ENCODE measurements around the gene ITGAX.
"Not testable (repeated sequence)": the region's sequence is repeated elsewhere in the genome, so short reads cannot be mapped to it uniquely, and the experiment has no call there.

Gene ITGAX

DNA sequence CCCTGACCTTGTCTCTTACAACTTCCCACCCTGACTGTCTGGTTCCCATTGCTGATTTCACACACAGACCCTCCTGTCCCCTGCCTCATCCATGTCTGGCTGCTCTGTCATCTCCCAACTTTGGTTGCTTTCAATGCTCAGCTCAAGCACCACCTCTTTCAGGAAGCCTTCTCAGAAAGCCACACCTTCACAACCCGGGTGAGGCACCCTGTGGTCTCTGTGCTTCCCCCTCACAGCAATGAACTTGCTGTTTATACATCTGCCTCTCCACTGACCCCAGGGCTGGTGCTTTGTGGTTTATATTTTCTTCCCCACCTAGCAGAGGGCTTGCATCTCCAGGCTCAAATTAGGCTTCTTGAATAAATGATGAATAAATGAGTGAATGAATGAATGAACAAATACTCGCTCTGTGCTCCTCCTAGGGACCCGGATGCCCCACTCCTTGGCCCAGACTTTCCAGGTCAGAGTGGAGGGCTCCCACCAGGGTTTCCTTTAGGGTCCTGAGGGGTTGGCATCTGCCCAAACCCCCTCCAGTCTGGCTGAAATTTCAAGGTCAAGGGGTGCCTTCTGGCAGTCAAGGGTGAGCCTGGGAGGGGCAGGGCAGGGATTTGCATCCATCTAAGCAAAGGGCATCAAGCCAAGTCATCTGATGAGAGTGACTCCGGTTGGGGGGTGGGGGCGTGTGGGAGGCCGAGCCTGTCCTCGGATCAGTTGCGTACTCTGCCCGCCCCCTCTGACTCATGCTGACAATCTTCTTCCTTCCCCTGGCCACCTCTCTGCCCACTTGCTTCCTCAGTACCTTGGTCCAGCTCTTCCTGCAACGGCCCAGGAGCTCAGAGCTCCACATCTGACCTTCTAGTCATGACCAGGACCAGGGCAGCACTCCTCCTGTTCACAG, at the start of gene ITGAX:
Gene ITGAX (plus strand): TSS at position 783 of the 898 bp plus-strand sequence. CDS start 79 bp downstream, at position 862.
- in situ Hi-C loops (cut with MboI; ENCODE audit: low pct_unique_long_range_greater_than_20kb, low sequenced_read_pairs, unreplicated experiment), result no loop called here
- TF ChIP-seq, protein P1, sequence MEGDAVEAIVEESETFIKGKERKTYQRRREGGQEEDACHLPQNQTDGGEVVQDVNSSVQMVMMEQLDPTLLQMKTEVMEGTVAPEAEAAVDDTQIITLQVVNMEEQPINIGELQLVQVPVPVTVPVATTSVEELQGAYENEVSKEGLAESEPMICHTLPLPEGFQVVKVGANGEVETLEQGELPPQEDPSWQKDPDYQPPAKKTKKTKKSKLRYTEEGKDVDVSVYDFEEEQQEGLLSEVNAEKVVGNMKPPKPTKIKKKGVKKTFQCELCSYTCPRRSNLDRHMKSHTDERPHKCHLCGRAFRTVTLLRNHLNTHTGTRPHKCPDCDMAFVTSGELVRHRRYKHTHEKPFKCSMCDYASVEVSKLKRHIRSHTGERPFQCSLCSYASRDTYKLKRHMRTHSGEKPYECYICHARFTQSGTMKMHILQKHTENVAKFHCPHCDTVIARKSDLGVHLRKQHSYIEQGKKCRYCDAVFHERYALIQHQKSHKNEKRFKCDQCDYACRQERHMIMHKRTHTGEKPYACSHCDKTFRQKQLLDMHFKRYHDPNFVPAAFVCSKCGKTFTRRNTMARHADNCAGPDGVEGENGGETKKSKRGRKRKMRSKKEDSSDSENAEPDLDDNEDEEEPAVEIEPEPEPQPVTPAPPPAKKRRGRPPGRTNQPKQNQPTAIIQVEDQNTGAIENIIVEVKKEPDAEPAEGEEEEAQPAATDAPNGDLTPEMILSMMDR (IDR thresholded peaks at IDR 0.05; ENCODE audit: extremely low read depth, insufficient read depth, missing control alignments), result no peak
- DNase-seq (ENCODE audit: low spot score), result peak; percentile 89

DNA sequence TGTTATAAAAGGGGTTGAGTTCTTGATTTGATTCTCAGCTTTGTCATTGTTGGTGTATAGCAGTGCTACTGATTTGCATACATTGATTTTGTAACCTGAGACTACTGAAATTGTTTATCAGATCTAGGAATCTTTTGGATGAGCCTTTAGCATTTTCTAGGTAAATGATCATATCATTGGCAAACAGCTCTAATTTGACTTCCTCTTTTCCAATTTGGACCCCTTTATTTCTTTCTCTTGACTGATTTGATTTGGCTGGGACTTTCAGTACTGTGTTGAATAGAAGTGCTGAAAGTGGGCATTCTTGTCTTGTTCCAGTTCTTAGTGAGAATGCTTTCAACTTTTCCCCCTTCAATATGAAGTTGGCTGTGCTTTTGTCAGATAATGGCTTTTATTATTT, 49.8 kb upstream of the ITGAX start:
- in situ Hi-C loops (cut with MboI; ENCODE audit: low pct_unique_long_range_greater_than_20kb, low sequenced_read_pairs, unreplicated experiment), result no loop called here
- no peak for DNase-seq (ENCODE audit: low spot score)
- TF ChIP-seq, protein P1 (IDR thresholded peaks at IDR 0.05; ENCODE audit: extremely low read depth, insufficient read depth, missing control alignments), result no peak

DNA sequence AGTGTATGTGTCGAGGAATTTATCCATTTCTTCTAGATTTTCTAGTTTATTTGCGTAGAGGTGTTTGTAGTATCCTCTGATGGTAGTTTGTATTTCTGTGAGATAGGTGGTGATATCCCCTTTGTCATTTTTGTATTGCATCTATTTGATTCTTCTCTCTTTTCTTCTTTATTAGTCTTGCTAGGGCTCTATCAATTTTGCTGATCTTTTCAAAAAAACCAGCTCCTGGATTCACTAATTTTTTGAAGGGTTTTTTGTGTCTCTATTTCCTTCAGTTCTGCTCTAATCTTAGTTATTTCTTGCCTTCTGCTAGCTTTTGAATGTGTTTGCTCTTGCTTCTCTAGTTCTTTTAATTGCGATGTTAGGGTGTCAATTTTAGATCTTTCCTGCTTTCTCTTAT, 46.6 kb upstream of the ITGAX start:
- DNase-seq (ENCODE audit: low spot score); in situ Hi-C loops (cut with MboI; ENCODE audit: low pct_unique_long_range_greater_than_20kb, low sequenced_read_pairs, unreplicated experiment): not testable (repeated sequence)

DNA sequence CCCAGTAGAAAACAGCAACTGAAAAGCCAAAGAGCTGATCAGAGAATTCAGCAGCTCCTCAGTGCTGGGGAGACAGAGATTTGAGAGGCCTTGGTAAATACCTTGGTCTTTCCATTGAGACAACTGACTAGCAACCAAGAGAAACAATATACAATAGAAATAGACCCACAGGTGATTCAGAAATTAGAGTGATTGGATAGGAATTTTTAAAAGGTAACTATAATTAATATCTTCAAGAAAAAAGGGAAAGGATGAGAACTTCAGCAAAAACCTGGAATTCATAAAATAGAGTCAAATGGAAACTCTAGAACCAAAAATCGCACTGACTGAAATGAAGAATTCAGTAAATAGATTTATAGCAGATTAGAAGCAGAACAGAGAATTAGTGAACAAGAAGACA, 32.5 kb upstream of the ITGAX start:
- no peak for DNase-seq (ENCODE audit: low spot score)
- TF ChIP-seq, protein P1 (IDR thresholded peaks at IDR 0.05; ENCODE audit: extremely low read depth, insufficient read depth, missing control alignments), result no peak
- in situ Hi-C loops (cut with MboI; ENCODE audit: low pct_unique_long_range_greater_than_20kb, low sequenced_read_pairs, unreplicated experiment), result loop anchor here (10.0 kb wide), 1 partner anchor 48 kb away; no protein-coding TSS in a partner anchor

DNA sequence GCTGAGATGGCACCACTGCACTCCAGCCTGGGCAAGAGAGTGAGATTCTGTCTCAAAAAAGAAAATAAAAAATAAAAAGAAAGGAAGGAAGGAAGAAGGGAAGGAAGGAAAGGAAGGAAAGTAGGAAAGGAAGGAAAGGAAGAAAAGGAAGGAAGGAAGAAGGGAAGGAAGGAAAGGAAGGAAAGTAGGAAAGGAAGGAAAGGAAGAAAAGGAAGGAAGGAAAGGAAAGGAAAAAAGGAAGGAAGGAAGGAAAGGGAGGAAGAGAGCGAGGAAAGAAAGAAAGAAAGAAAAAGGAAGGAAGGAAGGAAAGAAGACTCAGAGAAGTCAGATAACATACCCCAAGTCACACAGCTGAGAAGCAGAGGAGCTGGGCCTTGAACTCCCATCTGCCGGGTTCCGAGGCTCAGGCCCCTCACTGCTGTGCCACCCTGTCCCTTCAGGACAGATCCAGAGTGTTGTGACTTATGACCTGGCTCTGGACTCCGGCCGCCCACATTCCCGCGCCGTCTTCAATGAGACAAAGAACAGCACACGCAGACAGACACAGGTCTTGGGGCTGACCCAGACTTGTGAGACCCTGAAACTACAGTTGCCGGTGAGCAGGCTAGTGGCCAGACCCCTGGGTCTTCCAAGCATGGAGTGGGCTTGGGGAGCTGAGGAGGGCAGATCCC, 30.9 kb upstream of the ITGAX start:
- in situ Hi-C loops (cut with MboI; ENCODE audit: low pct_unique_long_range_greater_than_20kb, low sequenced_read_pairs, unreplicated experiment), result loop anchor here (10.0 kb wide), 1 partner anchor 49 kb away; no protein-coding TSS in a partner anchor
- TF ChIP-seq, protein P1 (IDR thresholded peaks at IDR 0.05; ENCODE audit: extremely low read depth, insufficient read depth, missing control alignments), result no peak
- DNase-seq (ENCODE audit: low spot score), result no peak

DNA sequence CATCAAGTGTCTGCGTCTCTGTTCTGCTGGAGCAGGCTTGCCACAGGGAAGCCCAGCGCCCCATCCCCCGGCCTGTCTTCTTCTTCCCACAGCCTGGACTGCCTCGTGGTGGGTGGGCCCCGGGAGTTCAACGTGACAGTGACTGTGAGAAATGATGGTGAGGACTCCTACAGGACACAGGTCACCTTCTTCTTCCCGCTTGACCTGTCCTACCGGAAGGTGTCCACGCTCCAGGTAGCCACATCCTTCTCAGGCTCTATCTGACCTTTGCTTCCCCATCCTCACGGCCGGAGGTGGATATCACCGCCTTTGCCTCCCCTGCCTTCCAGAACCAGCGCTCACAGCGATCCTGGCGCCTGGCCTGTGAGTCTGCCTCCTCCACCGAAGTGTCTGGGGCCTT, 29.8 kb upstream of the ITGAX start:
- in situ Hi-C loops (cut with MboI; ENCODE audit: low pct_unique_long_range_greater_than_20kb, low sequenced_read_pairs, unreplicated experiment), result loop anchor here (10.0 kb wide), 1 partner anchor 50 kb away; no protein-coding TSS in a partner anchor
- TF ChIP-seq, protein P1 (IDR thresholded peaks at IDR 0.05; ENCODE audit: extremely low read depth, insufficient read depth, missing control alignments), result no peak

More for the DNA sequence above, 29.8 kb upstream of the ITGAX start:
- no peak for DNase-seq (ENCODE audit: low spot score)

All from GM13977 (cell line).